Astrocyte of the spinal cord (primary cell): ENCODE measurements around the gene ZP4.

Experiments used
- DNase-seq: peaks from one replicate; pipeline ENCODE4 v3.0.0; 2011; ENCODE audit warnings: low read depth, low spot score
- H3K4me3 ChIP-seq: 2 replicates; pipeline ENCODE4 v1.5.1; 2011; ENCODE audit warnings: low read depth, mild to moderate bottlenecking, low read length, moderate library complexity
- CTCF ChIP-seq: IDR thresholded peaks from 2 replicates; pipeline ENCODE4 v1.5.1; 2012; ENCODE audit warnings: low read depth, mild to moderate bottlenecking, low read length, inconsistent platforms
- in situ Hi-C: cut with HindIII; loops from 2 replicates; pipeline ENCODE4 v1.10.0; 2017; ENCODE audit warnings: low sequenced_read_pairs

ZP4 gene

GRCh38 chr1:237895630-237896029, 4.9 kb upstream of the ZP4 start:
- in situ Hi-C loops: no loop called here
- no peak for DNase-seq
- no peak for TF ChIP-seq CTCF
- H3K4me3 ChIP-seq: no peak overlapping the region

GRCh38 chr1:237894131-237894530, 3.4 kb upstream of the ZP4 start:
- TF ChIP-seq CTCF: no peak
- no peak for DNase-seq
- H3K4me3 ChIP-seq: no peak overlapping the region
- in situ Hi-C loops: no loop called here

GRCh38 chr1:237891979-237892378, 1.3 kb upstream of the ZP4 start:
- H3K4me3 ChIP-seq: no peak overlapping the region
- DNase-seq: no peak
- TF ChIP-seq CTCF: no peak
- in situ Hi-C loops: no loop called here

- in situ Hi-C loops: no loop called here
- no peak overlapping the region for H3K4me3 ChIP-seq
- TF ChIP-seq CTCF: no peak
- DNase-seq: no peak
Observed at GRCh38 chr1:237891266-237891665, 544 bp upstream of the ZP4 start.

GRCh38 chr1:237890416-237890815, 306 bp downstream of the ZP4 start:
- DNase-seq: no peak
- TF ChIP-seq CTCF: no peak
- in situ Hi-C loops: no loop called here
- no peak overlapping the region for H3K4me3 ChIP-seq

- no peak overlapping the region for H3K4me3 ChIP-seq
- DNase-seq: no peak
- in situ Hi-C loops: no loop called here
- no peak for TF ChIP-seq CTCF
Observed at GRCh38 chr1:237888143-237888542, 2.6 kb downstream of the ZP4 start.

- in situ Hi-C loops: no loop called here
- TF ChIP-seq CTCF: no peak
- no peak for DNase-seq
Observed at GRCh38 chr1:237887542-237887941, 3.2 kb downstream of the ZP4 start.

More at GRCh38 chr1:237887542-237887941, 3.2 kb downstream of the ZP4 start:
- H3K4me3 ChIP-seq: no peak overlapping the region
